GM18526 (cell line): Measurements from ENCODE around the gene HIVEP3.

Experiments used
- POLR2A ChIP-seq: IDR thresholded peaks from 3 replicates; pipeline ENCODE4 v1.6.1; 2011; ENCODE audit not compliant: insufficient read length; ENCODE audit errors: extremely low read depth

The HIVEP3 gene

GRCh38 chr1:41850029-41850428 is 68.7 kb downstream of the HIVEP3 start:
- no peak for TF ChIP-seq POLR2A

DNA sequence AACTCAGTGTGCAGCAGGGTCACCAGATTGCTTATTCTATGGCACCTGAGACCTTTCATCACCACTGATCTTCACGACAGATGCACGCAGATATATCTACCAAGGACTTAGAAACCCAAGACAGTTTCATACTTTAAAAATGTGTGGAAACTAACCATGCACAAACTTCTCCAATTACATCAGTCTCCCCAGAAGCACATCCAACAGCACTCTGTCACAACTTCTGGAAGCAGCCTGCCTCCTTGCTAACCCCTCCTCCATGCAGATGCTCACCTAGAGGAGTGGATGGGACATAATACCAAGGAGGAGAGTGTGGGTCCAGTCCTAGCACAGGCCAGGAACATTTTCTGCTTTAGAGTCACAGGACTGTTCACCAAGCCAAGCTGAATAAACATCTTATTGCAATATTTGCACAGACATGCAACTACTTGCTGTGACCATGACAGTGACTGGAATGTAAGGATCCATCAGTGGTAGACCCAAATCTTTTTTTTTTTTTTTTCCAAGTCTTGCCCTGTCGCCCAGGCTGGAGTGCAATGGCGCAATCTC is 69.4 kb downstream of the HIVEP3 start:
- TF ChIP-seq POLR2A = no peak

DNA sequence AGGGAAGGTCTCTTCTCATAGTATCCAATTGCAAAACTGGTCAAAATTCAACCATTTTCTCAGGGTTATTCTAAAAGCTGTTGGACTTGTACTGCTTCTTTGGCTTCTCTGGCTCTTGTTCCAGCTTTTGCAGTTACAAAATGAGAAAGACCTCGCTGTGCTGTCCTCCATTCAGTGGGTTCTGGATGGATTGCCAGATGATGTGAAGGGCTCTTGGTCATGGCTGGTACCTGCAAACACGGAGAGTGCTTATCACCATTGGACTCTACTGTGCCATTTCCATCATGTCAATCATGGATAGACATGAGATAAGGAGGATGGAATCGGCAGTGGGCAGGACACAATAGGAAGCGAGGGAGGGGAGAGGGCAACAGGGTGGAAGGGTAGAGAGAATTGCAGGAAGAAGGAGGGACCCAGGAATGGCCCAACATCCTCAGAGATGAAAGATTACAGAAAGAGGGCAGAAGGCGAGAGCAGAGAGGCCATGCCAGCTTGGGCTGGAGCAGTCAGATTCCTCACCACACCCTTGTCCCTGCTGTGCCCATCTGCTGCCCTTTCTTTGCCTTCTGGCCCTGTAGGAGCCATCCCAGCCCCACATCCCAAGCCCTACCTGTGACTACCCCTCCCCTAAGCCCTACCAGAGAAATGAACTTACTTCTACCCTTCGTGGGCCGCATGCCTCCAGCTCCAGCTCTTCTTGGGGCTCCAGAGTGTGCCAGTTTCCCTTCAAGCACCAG is 70.3 kb downstream of the HIVEP3 start:
- TF ChIP-seq POLR2A = no peak

DNA sequence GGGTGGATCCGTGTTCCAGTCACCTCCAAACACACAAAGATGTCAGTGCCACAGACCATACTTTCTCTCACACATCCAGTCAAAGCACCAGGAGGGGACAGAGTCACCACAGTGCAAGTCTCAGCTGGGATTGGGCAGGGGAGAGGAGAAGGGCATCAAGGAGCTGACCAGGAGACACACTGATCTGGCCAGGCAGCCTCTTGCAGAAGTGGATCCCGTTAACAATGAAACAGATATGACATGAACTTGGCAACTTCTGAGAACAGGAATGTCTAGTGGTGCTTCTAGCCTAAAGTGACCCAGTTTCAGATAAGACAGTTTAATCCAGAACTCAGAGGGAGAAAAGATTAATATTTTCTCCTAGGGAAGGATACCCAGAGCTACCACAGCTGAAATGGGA is 71.0 kb downstream of the HIVEP3 start:
- TF ChIP-seq POLR2A = no peak

GRCh38 chr1:41846625-41847405 is 71.9 kb downstream of the HIVEP3 start:
- TF ChIP-seq POLR2A = no peak

DNA sequence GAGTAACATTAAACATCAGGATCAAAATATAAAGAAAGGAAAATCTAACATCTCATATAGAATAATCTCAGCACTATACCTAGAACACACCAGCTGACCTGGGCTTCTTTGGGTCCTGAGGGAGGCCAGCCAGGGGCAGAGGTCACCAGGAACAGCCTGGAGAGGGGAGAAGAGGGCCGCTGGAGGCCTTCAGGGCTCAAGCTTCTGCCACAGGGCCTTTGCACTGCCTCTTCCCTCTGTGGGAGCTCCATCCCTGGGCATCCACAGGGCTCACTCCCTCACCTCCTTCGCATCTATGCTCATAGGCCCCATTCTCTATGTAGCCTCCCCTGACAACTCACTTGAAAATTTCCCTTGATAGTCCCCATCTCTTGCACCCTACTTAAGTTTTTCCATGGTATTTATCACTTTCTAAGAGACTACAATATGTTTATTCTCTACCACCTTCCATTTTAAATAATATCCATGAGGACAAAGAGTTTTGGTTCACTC is 73.9 kb downstream of the HIVEP3 start:
- TF ChIP-seq POLR2A = no peak

GRCh38 chr1:41844255-41844654 is 74.5 kb downstream of the HIVEP3 start:
- no peak for TF ChIP-seq POLR2A

GRCh38 chr1:41842993-41843755 is 75.5 kb downstream of the HIVEP3 start:
- TF ChIP-seq POLR2A = no peak

GRCh38 chr1:41842326-41842725 is 76.4 kb downstream of the HIVEP3 start:
- no peak for TF ChIP-seq POLR2A

DNA sequence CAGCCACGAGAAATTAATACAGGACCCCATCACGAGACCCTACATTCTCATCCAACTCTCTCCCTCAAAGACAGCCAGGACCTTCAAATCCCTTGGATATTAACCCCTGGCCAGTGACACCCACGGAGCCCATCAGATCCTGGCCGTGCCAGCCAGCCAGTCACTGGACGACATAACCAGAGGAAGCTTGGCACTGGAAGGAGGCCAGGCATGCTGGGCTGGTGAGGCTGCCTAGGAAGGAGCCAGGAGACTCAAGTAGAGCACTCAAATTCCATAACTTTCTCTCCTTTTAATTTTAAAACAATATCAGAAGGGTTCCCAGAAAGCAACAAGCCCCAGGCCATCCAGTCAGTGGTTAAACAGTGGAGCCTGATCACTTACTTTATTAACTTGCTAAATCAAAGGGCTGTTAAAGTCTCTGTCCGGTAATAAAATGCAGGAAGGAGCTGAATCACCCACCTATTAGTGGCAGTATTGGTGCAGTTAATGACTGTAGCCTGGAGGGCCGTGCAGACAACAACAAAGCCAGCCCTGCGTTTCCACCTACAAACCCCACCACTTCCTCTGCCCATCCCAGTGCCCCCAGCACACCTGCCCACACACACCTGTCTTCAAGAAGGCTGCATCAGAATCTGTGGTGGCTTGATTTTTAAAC is 78.0 kb downstream of the HIVEP3 start:
- no peak for TF ChIP-seq POLR2A

GRCh38 chr1:41838266-41838665 is 80.5 kb downstream of the HIVEP3 start:
- no peak for TF ChIP-seq POLR2A

DNA sequence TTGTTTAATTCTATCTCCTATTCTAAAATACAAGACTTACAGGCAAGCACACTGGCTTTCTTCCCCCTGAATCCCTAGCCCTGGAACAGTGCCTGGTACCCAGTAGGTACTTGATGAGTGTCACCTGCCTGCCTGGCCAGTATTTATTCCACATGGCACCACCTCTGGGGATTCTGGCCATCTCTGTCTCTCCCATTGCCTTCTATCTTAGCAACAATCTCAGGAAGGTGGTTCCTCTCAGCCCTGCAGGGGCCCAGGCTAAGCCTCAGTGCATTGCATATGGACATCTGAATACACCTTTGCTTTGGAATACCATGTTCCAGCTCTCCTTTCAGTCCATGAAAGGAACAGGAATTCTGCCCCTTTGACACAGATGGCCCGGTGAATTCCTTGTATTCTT is 81.0 kb downstream of the HIVEP3 start:
- no peak for TF ChIP-seq POLR2A

DNA sequence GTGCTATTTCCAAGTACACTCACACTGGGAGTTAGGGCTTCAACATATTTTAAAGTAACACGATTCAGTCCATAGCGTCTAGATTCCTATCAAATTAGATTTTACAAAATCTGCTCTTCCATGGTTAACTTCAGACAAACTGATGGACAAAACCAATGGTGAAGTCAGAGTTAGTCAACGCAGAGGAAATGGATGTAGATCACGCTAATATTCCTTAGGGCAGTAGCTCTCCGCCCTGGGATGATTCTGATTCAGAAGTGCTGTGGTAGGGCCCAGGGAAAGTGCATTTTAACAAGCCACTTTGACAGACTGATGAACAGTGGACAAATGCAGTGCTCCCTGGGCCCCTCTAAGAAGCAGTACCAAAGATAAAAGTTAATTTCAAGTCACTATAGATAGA is 83.2 kb downstream of the HIVEP3 start:
- no peak for TF ChIP-seq POLR2A

- TF ChIP-seq POLR2A = no peak
These were observed 85.2 kb downstream of the HIVEP3 start for GRCh38 chr1:41833519-41834000.

DNA sequence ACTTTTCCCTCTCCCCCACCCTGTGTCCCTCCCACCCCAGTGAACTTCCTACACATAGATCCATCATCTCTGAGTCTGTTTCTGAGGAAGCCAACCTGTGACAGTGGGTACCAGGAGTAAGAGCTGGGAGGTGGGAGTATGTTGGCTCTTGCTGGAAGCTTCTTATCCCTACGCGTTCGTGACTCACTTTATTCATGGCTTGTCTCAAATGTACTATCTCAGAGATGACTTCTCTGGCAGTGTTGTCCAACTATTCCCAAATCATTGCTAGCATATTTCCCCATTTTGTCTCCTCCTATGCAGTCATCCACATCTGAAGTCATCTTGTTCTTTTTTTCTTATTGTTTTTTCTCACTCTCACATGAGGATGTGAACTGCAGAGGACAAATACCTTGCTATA is 88.0 kb downstream of the HIVEP3 start:
- no peak for TF ChIP-seq POLR2A
